ENCODE measurements around the gene ZFP1. TPM values are rescaled to one million over a fixed set of nuclear protein-coding genes. Genes with fewer than 3 reads are reported as not detected.
A peak's percentile ranks its signal among the peaks of the same experiment; 100 is the strongest.

ZFP1 gene
- total and polyA plus RNA-seq, 2 experiments from 2014 or later, result 9.4 to 14.4 TPM

DNA sequence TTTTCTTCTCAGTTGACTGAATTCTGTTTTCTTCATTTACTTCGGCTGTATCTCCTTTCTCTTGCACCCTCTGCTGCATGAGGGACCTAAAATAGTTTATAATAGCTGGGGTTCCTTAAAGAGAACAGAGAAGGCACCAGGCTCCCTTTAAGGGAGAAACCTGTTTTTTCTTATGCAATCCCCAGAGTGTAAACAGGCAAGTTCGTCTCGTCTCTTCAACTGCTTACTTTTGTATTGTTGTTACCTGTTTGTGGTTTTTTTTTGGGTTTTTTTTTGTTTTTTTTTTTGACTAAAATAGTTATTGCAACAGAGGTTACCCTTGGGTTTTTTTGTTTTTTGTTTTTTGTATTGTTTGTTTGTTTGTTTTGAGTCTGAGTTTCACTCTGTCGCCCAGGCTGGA is 28.1 kb upstream of the ZFP1 start:
- TF ChIP-seq EZH2phosphoT487 (IDR thresholded peaks at IDR 0.05; ENCODE audit: low read depth, severe bottlenecking, unreplicated experiment) (no peak), EZH2 (IDR thresholded peaks at IDR 0.05; ENCODE audit: borderline replicate concordance) (no peak), CTCF (IDR thresholded peaks at IDR 0.05; ENCODE audit: poor library complexity) (no peak)
- peak overlapping the region; percentile 1 for H3K4me3 ChIP-seq

DNA sequence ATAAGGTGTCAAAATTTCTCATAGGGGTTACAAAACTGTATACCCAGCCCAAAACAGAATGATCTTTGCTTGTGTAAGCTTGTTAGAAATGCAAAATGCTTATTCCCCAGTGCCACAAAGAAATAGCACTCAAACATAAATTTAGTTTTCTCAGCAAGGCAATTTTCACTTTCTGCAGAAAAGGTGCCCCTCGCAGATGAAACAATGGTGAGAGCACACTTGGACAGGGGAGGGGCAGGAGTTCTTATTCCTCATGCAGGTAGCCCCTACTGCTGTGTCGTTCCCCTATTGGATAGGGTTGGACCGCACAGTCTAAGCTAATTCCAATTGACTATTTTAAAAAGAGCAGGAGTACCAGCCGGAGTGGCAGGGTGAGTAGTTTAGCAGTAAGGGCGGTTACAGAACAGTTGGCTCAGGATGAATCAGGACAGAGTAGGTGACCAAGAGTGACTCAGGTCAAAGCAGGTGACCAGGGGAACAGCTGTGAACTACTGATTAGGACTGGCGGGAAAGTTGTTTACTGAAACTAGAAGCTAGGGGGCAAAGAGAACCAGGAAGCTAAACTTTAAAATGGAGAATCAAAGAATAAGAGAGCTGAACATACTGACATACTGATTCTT is 26.3 kb upstream of the ZFP1 start:
- Histone ChIP-seq H3K27ac (no peak overlapping the region), H3K4me3 (no peak overlapping the region), H2AFZ (no peak overlapping the region), H3K79me2 (peaks cover 8% of the 10 kb centered on the region), H3K9me2 (replicated peaks; ENCODE audit: insufficient read depth) (no peaks in the 10 kb centered on the region), H3K4me1 (ENCODE audit: insufficient read depth) (no peaks in the 10 kb centered on the region), H3K36me3 (replicated peaks; ENCODE audit: insufficient read depth, low read depth) (no peaks in the 10 kb centered on the region), H3K27me3 (no peaks in the 10 kb centered on the region), H3K9me3 (ENCODE audit: low read depth) (no peaks in the 10 kb centered on the region), H4K20me1 (ENCODE audit: insufficient read depth, poor library complexity, severe bottlenecking) (no peaks in the 10 kb centered on the region), H3K4me2 (peak overlapping the region; percentile 54)
- TF ChIP-seq CTCF (IDR thresholded peaks at IDR 0.05; ENCODE audit: poor library complexity) (no peak), EZH2 (IDR thresholded peaks at IDR 0.05; ENCODE audit: borderline replicate concordance) (no peak), EZH2phosphoT487 (IDR thresholded peaks at IDR 0.05; ENCODE audit: low read depth, severe bottlenecking, unreplicated experiment) (no peak)
- peak; percentile 64 for DNase-seq (ENCODE audit: low spot score)
- 47% methylated on average over 6 of the region's 6 CpGs for WGBS (ENCODE audit: low lambda C conversion rate, missing lambda C conversion rate)

More for the DNA sequence above, 28.1 kb upstream of the ZFP1 start:
- H3K27ac ChIP-seq, result peak overlapping the region; percentile 45
- no peaks in the 10 kb centered on the region for H3K36me3 ChIP-seq (replicated peaks; ENCODE audit: insufficient read depth, low read depth)
- H2AFZ ChIP-seq, result peak overlapping the region; percentile 1
- H3K4me2 ChIP-seq, result peak overlapping the region; percentile 60
- no peaks in the 10 kb centered on the region for H4K20me1 ChIP-seq (ENCODE audit: insufficient read depth, poor library complexity, severe bottlenecking)
- H3K9me2 ChIP-seq (replicated peaks; ENCODE audit: insufficient read depth), result no peaks in the 10 kb centered on the region
- H3K79me2 ChIP-seq, result peaks cover 8% of the 10 kb centered on the region
- WGBS (ENCODE audit: low lambda C conversion rate, missing lambda C conversion rate), result 44% methylated on average over 4 of the region's 4 CpGs
- no peak for DNase-seq (ENCODE audit: low spot score)
- H3K27me3 ChIP-seq, result no peaks in the 10 kb centered on the region
- no peaks in the 10 kb centered on the region for H3K9me3 ChIP-seq (ENCODE audit: low read depth)
- no peaks in the 10 kb centered on the region for H3K4me1 ChIP-seq (ENCODE audit: insufficient read depth)

DNA sequence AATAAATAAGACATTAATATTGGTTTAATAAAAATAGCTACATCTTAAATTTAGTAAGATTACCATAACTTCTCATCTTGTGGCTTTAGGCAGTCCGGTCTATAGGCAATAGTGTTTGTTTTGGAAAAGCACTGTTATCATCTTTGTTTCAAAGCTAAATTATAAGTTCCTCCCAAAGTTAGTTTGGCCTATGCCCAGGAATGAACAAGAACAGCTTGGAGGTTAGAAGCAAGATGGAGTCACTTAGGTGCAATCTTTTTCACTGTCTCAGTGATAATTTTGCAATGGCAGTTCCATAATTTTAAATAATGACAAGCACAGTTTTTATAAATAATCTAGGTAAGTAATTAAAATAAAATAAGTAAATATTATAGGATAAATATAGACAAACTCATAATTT is 25.7 kb upstream of the ZFP1 start:
- no peaks in the 10 kb centered on the region for H3K27me3 ChIP-seq
- no peak overlapping the region for H3K4me2 ChIP-seq
- DNase-seq (ENCODE audit: low spot score), result no peak
- H3K4me1 ChIP-seq (ENCODE audit: insufficient read depth), result no peaks in the 10 kb centered on the region
- H3K9me3 ChIP-seq (ENCODE audit: low read depth), result no peaks in the 10 kb centered on the region
- H3K36me3 ChIP-seq (replicated peaks; ENCODE audit: insufficient read depth, low read depth), result no peaks in the 10 kb centered on the region
- 90% methylated on average over 1 of the region's 1 CpG for WGBS (ENCODE audit: low lambda C conversion rate, missing lambda C conversion rate)
- no peak overlapping the region for H3K27ac ChIP-seq
- no peak for TF ChIP-seq EZH2phosphoT487 (IDR thresholded peaks at IDR 0.05; ENCODE audit: low read depth, severe bottlenecking, unreplicated experiment)
- no peak for TF ChIP-seq EZH2 (IDR thresholded peaks at IDR 0.05; ENCODE audit: borderline replicate concordance)
- no peak for TF ChIP-seq CTCF (IDR thresholded peaks at IDR 0.05; ENCODE audit: poor library complexity)
- no peak overlapping the region for H3K4me3 ChIP-seq
- peaks cover 8% of the 10 kb centered on the region for H3K79me2 ChIP-seq
- H4K20me1 ChIP-seq (ENCODE audit: insufficient read depth, poor library complexity, severe bottlenecking), result no peaks in the 10 kb centered on the region
- H2AFZ ChIP-seq, result no peak overlapping the region
- H3K9me2 ChIP-seq (replicated peaks; ENCODE audit: insufficient read depth), result no peaks in the 10 kb centered on the region
